Lower leg skin (tissue), 4 donors: Measurements from ENCODE around the gene PPFIBP2. TPM values are rescaled to one million over a fixed set of nuclear protein-coding genes. Genes with fewer than 3 reads are reported as not detected.

Source experiments
- DNase-seq, 2 donors: peaks; one replicate each; pipeline ENCODE4 v3.0.0-alpha.2; 2019; ENCODE audit warnings: low spot score in 2 of 2
- H3K4me3 ChIP-seq: fragments of 200-600 bp; sonication (generic); 2 replicates; pipeline ENCODE4 v1.5.1; 2017; ENCODE audit warnings: mild to moderate bottlenecking, low read depth; ENCODE audit not compliant: poor library complexity, severe bottlenecking
- CTCF ChIP-seq, 3 donors: fragments of 450-650 bp; IDR thresholded peaks; one replicate each; pipeline ENCODE4 v1.5.1; 2016; ENCODE audit warnings: antibody characterized with exemption in 3 of 3, mild to moderate bottlenecking in 3 of 3, moderate library complexity in 2 of 3
- POLR2A ChIP-seq, 2 donors: fragments of 450-650 bp; IDR thresholded peaks; one replicate each; pipeline ENCODE4 v1.6.1; 2016 to 2017; ENCODE audit warnings: antibody characterized with exemption in 2 of 2, mild to moderate bottlenecking in 1 of 2, moderate library complexity in 1 of 2
- WGBS, 2 donors: methylation state at CpG; one replicate each; pipeline ENCODE4 v1.1.5; 2018; 5-methylcytosine and 5-hydroxymethylcytosine counted together
- intact Hi-C: fragments of 100-400 bp; cut with DNase I; formaldehyde crosslinking; loops from one replicate; pipeline ENCODE4 v1.15.0; 2023; ENCODE audit warnings: low total_unique reads
- total RNA-seq, 4 donors: library from RNA; depleted of rRNA; stranded (reverse); fragments of >200 nt; gene quantifications; one replicate each; pipeline ENCODE4 v1.1.0, GENCODE V29; 2016

The PPFIBP2 gene
- total RNA-seq, 4 donors from 2014 or later: 56.6 to 87.1 (median 69.5) TPM

GRCh38 chr11:7638710-7639642, 125.2 kb downstream of the PPFIBP2 start:
- no peak overlapping the region for H3K4me3 ChIP-seq
- WGBS, 2 donors: 54 to 55% methylated on average over 5 of the region's 5 CpGs
- DNase-seq: peak; percentile 27 to 28
- TF ChIP-seq CTCF (IDR thresholded peaks at IDR 0.05): no peak
- TF ChIP-seq POLR2A (IDR thresholded peaks at IDR 0.05): no peak
- intact Hi-C loops: no loop called here

- intact Hi-C loops: no loop called here
- 53 to 64% methylated on average over 5 of the region's 5 CpGs for WGBS, 2 donors
- no peak overlapping the region for H3K4me3 ChIP-seq
- peak; percentile 33 to 83 for DNase-seq
- TF ChIP-seq POLR2A (IDR thresholded peaks at IDR 0.05): no peak
Observed at GRCh38 chr11:7639643-7640025, 125.8 kb downstream of the PPFIBP2 start.

- 89 to 96% methylated on average over 6 of the region's 6 CpGs for WGBS, 2 donors
- intact Hi-C loops: no loop called here
- no peak for TF ChIP-seq POLR2A (IDR thresholded peaks at IDR 0.05)
- TF ChIP-seq CTCF (IDR thresholded peaks at IDR 0.05): no peak
Observed at GRCh38 chr11:7640816-7641215, 127.0 kb downstream of the PPFIBP2 start.

GRCh38 chr11:7642747-7643146, 128.9 kb downstream of the PPFIBP2 start:
- intact Hi-C loops: no loop called here
- H3K4me3 ChIP-seq: no peak overlapping the region
- WGBS, 2 donors: 38% methylated on average over 4 of the region's 4 CpGs
- TF ChIP-seq CTCF (IDR thresholded peaks at IDR 0.05): no peak
- no peak for TF ChIP-seq POLR2A (IDR thresholded peaks at IDR 0.05)
- peak in 1 of 2 donors; percentile 17 for DNase-seq

More at GRCh38 chr11:7640816-7641215, 127.0 kb downstream of the PPFIBP2 start:
- no peak overlapping the region for H3K4me3 ChIP-seq
- peak in 1 of 2 donors; percentile 53 for DNase-seq

- TF ChIP-seq CTCF (IDR thresholded peaks at IDR 0.05): no peak
- no peak for TF ChIP-seq POLR2A (IDR thresholded peaks at IDR 0.05)
- WGBS, 2 donors: 82 to 86% methylated on average over 4 of the region's 4 CpGs
- intact Hi-C loops: no loop called here
- DNase-seq: no peak
- H3K4me3 ChIP-seq: no peak overlapping the region
Observed at GRCh38 chr11:7643314-7643713, 129.5 kb downstream of the PPFIBP2 start.

- WGBS, 2 donors: 81 to 83% methylated on average over 3 of the region's 3 CpGs
- TF ChIP-seq CTCF (IDR thresholded peaks at IDR 0.05): no peak
- TF ChIP-seq POLR2A (IDR thresholded peaks at IDR 0.05): no peak
- intact Hi-C loops: no loop called here
- DNase-seq: peak in 1 of 2 donors; percentile 42
- no peak overlapping the region for H3K4me3 ChIP-seq
Observed at GRCh38 chr11:7645206-7645605, 131.4 kb downstream of the PPFIBP2 start.
